GM23338 (cell line): ENCODE measurements around the gene LRSAM1.
A peak's percentile ranks its signal among the peaks of the same experiment; 100 is the strongest.

Source experiments
- EZH2phosphoT487 ChIP-seq: fragments of 200-600 bp; sonication (generic); IDR thresholded peaks from one replicate; pipeline ENCODE4 v1.8.1; 2018; ENCODE audit warnings: antibody characterized with exemption; ENCODE audit not compliant: unreplicated experiment
- JUNB ChIP-seq: IDR thresholded peaks from one replicate; pipeline ENCODE4 v1.6.1; 2016; ENCODE audit warnings: antibody characterized with exemption; ENCODE audit not compliant: unreplicated experiment
- STAT1 ChIP-seq: IDR thresholded peaks from one replicate; pipeline ENCODE4 v1.6.1; 2016; ENCODE audit warnings: antibody characterized with exemption; ENCODE audit not compliant: unreplicated experiment
- ZNF114 ChIP-seq: fragments of 250-450 bp; sonication (Bioruptor Pico); IDR thresholded peaks from 2 replicates; pipeline ENCODE4 v1.5.0; 2020; ENCODE audit warnings: mild to moderate bottlenecking, moderate library complexity
- TF ChIP-seq, protein P1 (sequence below), 2 experiments: fragments of 200-600 bp in 1 of 2; sonication (generic) in 1 of 2; conservative IDR thresholded peaks; 2 replicates each; pipeline versions ENCODE4 v1.5.1 to v1.6.1; 2016 to 2017; ENCODE audit warnings: antibody characterized with exemption in 2 of 2, low read depth in 2 of 2, mild to moderate bottlenecking in 2 of 2, moderate library complexity in 1 of 2

DNA sequence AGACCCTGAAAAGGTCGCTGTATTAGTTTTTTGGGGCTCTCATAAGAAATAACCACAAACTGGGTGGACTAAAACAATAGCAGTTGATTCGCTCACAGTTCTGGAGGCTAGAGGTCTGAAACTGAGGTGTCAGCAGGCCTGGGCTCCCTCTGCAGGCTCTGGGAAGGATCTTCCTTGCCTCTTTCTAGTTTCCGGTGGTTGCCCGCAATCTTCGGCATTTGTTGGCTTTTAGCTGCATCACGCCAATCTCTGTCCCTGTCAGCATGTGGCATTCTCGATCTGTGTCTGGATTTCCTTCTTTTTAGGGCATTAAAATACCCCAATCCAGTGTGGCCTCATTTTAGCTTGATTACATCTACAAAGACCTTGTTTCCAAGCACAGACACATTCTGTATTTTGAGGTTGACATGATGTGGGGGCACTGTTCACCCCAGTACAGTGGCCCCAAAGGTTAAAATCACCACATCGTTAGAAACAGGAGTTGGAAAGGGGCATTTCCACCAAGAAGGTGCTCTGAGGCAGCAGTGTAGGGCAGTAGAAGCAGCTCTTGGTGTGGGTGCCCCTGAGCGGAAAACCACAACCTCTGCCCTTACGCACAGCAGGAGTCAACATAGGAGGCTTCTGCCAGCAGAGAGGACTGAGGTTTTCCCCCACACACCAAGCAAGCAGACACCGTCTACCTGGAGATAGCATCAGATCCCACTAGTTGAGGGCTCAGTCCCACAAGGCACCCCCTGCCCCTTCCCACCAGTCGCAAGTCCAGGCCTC is 13.6 kb upstream of the LRSAM1 start:
- TF ChIP-seq, protein P1, sequence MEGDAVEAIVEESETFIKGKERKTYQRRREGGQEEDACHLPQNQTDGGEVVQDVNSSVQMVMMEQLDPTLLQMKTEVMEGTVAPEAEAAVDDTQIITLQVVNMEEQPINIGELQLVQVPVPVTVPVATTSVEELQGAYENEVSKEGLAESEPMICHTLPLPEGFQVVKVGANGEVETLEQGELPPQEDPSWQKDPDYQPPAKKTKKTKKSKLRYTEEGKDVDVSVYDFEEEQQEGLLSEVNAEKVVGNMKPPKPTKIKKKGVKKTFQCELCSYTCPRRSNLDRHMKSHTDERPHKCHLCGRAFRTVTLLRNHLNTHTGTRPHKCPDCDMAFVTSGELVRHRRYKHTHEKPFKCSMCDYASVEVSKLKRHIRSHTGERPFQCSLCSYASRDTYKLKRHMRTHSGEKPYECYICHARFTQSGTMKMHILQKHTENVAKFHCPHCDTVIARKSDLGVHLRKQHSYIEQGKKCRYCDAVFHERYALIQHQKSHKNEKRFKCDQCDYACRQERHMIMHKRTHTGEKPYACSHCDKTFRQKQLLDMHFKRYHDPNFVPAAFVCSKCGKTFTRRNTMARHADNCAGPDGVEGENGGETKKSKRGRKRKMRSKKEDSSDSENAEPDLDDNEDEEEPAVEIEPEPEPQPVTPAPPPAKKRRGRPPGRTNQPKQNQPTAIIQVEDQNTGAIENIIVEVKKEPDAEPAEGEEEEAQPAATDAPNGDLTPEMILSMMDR (conservative IDR thresholded peaks at IDR 0.05; ENCODE audit: low read depth in 2 of 2) = peak in 1 of 2 experiments; percentile 46; a peak in 3 of 4 replicates
- TF ChIP-seq ZNF114 (CRISPR knock-in tag) (no peak), EZH2phosphoT487 (no peak), JUNB (no peak), STAT1 (no peak)
